ENCODE measurements around the gene SURF1. TPM values are rescaled to one million over a fixed set of nuclear protein-coding genes. Genes with fewer than 3 reads are reported as not detected.

SURF1 gene
- total and polyA plus RNA-seq, 4 donors: 29.2 to 85.4 (median 60.4) TPM

DNA sequence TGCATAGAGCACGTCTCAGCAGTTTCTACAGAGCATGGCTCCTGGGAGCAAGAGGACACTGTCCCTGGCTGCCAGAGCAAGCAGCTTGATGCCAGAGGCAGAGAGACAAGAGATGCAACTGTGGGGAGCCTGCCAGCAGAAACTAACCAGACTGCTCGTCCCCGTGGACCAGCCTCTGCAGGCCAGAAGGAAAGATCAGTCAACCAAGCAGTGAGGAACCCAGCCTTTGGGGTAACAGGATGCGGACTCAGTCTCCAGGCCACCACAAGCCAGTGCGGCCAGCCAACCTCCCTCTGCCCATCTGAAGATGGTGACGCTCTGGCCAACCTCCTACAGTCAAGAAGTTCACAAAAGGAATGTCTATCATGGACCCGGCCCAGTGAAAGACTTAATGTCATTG, 15.9 kb upstream of the SURF1 start:
- WGBS, 2 donors: 53 to 56% methylated on average over 7 of the region's 7 CpGs
- Histone ChIP-seq H3K27ac (ENCODE audit: low read depth in 1 of 2, low read length in 2 of 2) (no peak overlapping the region), H3K27me3 (ENCODE audit: control insufficient read depth in 1 of 2, insufficient read depth in 2 of 2, low read length in 1 of 2) (no peaks in the 10 kb centered on the region), H3K4me1 (ENCODE audit: control insufficient read depth in 1 of 2, insufficient read depth in 2 of 2, low read length in 2 of 2) (no peaks in the 10 kb centered on the region), H3K9me3 (ENCODE audit: control insufficient read depth, low read length) (no peaks in the 10 kb centered on the region), H3K4me3 (ENCODE audit: low read length in 2 of 2) (no peak overlapping the region), H3K36me3 (ENCODE audit: control insufficient read depth in 1 of 2, insufficient read depth in 2 of 2, low read length in 1 of 2) (no peaks in the 10 kb centered on the region)
- DNase-seq (no peak), ATAC-seq (ENCODE audit: low FRiP score) (no peak)
- intact Hi-C loops (cut with DNase I): no loop called here

DNA sequence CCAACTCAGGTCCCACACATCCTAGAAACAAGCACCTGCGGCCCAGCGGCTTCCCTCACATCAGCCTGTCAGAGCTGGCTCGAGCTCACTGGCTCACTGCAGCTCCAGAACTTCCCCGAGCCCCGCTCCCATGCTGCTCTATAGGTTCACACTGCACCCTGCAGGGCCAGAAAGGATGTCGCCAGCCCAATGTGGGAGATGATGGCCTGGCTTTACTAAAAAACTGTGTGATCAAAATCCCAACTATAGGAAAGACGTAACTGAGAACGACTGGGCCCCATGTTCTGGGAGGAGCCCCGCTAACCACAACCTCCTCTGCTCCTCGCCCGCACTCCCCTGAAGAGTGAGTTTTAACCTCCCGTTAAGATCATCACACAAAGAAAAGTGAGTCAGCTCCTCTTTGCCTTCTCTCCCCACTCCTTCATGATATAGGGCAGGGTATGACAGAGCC, 15.0 kb upstream of the SURF1 start:
- Histone ChIP-seq H3K4me3 (ENCODE audit: low read length in 2 of 2) (no peak overlapping the region), H3K4me1 (ENCODE audit: control insufficient read depth in 1 of 2, insufficient read depth in 2 of 2, low read length in 2 of 2) (no peaks in the 10 kb centered on the region), H3K36me3 (ENCODE audit: control insufficient read depth in 1 of 2, insufficient read depth in 2 of 2, low read length in 1 of 2) (no peaks in the 10 kb centered on the region), H3K27me3 (ENCODE audit: control insufficient read depth in 1 of 2, insufficient read depth in 2 of 2, low read length in 1 of 2) (no peaks in the 10 kb centered on the region), H3K27ac (ENCODE audit: low read depth in 1 of 2, low read length in 2 of 2) (no peak overlapping the region), H3K9me3 (ENCODE audit: control insufficient read depth, low read length) (no peaks in the 10 kb centered on the region)
- ATAC-seq (ENCODE audit: low FRiP score) (no peak), DNase-seq (no peak)
- intact Hi-C loops (cut with DNase I): no loop called here
- WGBS, 2 donors: 63 to 66% methylated on average over 12 of the region's 12 CpGs

DNA sequence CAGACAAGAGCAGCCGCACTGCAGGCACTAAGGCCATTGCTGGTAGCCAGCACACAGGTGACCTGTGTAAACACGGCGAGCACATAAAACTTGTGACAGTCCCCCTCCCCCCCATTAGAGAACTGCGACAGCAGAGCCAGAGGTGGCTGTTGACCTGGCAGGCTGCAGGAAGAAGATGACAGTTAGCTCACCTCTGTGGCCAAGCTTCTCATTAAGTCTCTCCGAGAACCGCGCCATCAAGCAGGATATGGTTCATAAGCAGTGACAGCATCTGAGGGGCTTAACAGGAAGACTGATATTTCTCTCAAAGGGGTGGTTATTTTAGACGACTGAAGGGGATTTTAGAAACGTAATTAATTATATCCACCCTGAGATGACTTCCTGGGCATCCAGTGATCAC, 14.4 kb upstream of the SURF1 start:
- Histone ChIP-seq H3K27me3 (ENCODE audit: control insufficient read depth in 1 of 2, insufficient read depth in 2 of 2, low read length in 1 of 2) (no peaks in the 10 kb centered on the region), H3K9me3 (ENCODE audit: control insufficient read depth, low read length) (no peaks in the 10 kb centered on the region), H3K4me1 (ENCODE audit: control insufficient read depth in 1 of 2, insufficient read depth in 2 of 2, low read length in 2 of 2) (no peaks in the 10 kb centered on the region), H3K4me3 (ENCODE audit: low read length in 2 of 2) (no peak overlapping the region), H3K27ac (ENCODE audit: low read depth in 1 of 2, low read length in 2 of 2) (no peak overlapping the region), H3K36me3 (ENCODE audit: control insufficient read depth in 1 of 2, insufficient read depth in 2 of 2, low read length in 1 of 2) (peaks cover 0 to 1% of the 10 kb centered on the region in 2 donors)
- 61 to 70% methylated on average over 9 of the region's 9 CpGs for WGBS, 2 donors
- DNase-seq (no peak), ATAC-seq (ENCODE audit: low FRiP score) (no peak)
- intact Hi-C loops (cut with DNase I): no loop called here

DNA sequence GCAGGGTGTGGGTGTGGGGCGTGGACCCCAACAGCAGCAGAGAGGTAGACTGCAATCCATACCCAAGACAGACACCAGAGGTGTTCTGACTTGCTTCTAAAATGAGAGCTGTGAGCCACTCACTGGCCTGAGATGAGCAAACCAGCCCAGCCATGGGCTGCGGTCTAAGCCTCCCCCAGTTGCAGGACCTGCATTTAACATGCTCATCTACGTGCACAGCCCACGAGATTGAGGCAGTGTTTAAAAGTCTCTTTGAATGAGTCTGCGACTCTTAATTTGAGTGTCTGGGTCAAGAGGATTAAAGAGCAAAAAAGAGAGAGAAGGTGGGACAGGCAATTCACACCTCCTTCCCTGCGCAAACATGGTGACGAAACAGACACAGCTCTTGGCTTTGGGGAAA, 13.6 kb upstream of the SURF1 start:
- DNase-seq: no peak
- H3K27me3 ChIP-seq (ENCODE audit: control insufficient read depth in 1 of 2, insufficient read depth in 2 of 2, low read length in 1 of 2): no peaks in the 10 kb centered on the region
- no peaks in the 10 kb centered on the region for H3K4me1 ChIP-seq (ENCODE audit: control insufficient read depth in 1 of 2, insufficient read depth in 2 of 2, low read length in 2 of 2)
- peaks cover 0 to 3% of the 10 kb centered on the region in 2 donors for H3K36me3 ChIP-seq (ENCODE audit: control insufficient read depth in 1 of 2, insufficient read depth in 2 of 2, low read length in 1 of 2)
- no peaks in the 10 kb centered on the region for H3K9me3 ChIP-seq (ENCODE audit: control insufficient read depth, low read length)
- intact Hi-C loops (cut with DNase I): no loop called here
- WGBS, 2 donors: 71 to 77% methylated on average over 7 of the region's 7 CpGs
- no peak for ATAC-seq (ENCODE audit: low FRiP score)
- H3K4me3 ChIP-seq (ENCODE audit: low read length in 2 of 2): no peak overlapping the region
- H3K27ac ChIP-seq (ENCODE audit: low read depth in 1 of 2, low read length in 2 of 2): no peak overlapping the region

DNA sequence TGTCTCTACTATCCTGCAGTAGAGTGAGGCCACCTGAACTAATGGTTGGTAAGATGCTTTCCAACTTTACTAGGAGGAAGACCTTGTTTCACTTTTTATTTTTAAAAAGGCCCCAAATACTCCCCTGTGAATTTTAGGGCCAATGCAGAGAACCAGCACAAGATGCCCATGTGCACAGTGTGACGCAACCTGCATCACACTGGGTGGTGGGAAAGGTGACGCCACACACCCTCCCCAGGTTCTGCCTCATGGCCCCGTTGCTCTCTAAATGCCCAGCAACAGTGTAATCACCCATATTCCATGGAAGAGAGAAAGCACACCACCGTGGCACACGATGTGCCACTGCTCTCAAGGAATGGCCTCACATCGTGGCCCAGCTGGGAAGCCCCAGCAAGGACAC, 13.1 kb upstream of the SURF1 start:
- Histone ChIP-seq H3K27me3 (ENCODE audit: control insufficient read depth in 1 of 2, insufficient read depth in 2 of 2, low read length in 1 of 2) (no peaks in the 10 kb centered on the region), H3K4me3 (ENCODE audit: low read length in 2 of 2) (no peak overlapping the region), H3K4me1 (ENCODE audit: control insufficient read depth in 1 of 2, insufficient read depth in 2 of 2, low read length in 2 of 2) (no peaks in the 10 kb centered on the region), H3K27ac (ENCODE audit: low read depth in 1 of 2, low read length in 2 of 2) (no peak overlapping the region), H3K36me3 (ENCODE audit: control insufficient read depth in 1 of 2, insufficient read depth in 2 of 2, low read length in 1 of 2) (peaks cover 0 to 5% of the 10 kb centered on the region in 2 donors), H3K9me3 (ENCODE audit: control insufficient read depth, low read length) (no peaks in the 10 kb centered on the region)
- intact Hi-C loops (cut with DNase I): no loop called here
- no peak for DNase-seq
- 71 to 72% methylated on average over 6 of the region's 6 CpGs for WGBS, 2 donors
- ATAC-seq (ENCODE audit: low FRiP score): no peak

DNA sequence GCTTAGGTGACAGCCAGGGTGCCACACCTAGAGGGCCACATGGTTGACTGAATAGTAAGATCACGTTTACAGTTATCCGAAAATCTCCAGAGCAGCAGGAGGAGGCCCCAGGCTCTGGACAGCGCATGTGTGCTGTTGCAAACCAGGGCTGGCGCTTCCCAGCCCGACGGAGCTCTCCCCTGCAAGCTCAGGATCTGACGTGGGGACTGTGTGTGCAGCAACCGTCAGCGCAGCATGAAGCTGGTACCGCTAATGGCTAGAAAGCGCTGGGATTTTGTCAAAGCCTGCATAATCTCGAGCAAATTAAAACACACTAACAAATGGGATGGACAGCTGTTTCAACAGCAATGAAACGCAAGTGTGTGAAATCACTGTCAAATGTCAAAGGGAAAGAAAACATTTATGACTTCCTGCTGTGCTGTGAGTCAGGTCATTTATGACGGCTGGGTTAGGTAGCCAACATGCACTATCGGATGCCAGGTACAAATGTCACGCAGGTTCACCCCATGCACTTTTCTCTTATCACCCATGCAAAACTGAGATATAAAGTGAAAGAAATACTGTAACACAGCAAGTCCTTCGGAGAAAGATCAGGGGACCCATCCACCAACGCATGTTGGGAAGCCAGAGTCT, 12.1 kb upstream of the SURF1 start:
- intact Hi-C loops (cut with DNase I): no loop called here
- H3K27me3 ChIP-seq (ENCODE audit: control insufficient read depth in 1 of 2, insufficient read depth in 2 of 2, low read length in 1 of 2): no peaks in the 10 kb centered on the region
- ATAC-seq (ENCODE audit: low FRiP score) (no peak), DNase-seq (no peak)
- no peaks in the 10 kb centered on the region for H3K9me3 ChIP-seq (ENCODE audit: control insufficient read depth, low read length)
- H3K36me3 ChIP-seq (ENCODE audit: control insufficient read depth in 1 of 2, insufficient read depth in 2 of 2, low read length in 1 of 2): peaks cover 0 to 7% of the 10 kb centered on the region in 2 donors
- no peak overlapping the region for H3K4me3 ChIP-seq (ENCODE audit: low read length in 2 of 2)
- WGBS, 2 donors: 49 to 53% methylated on average over 18 of the region's 18 CpGs
- H3K4me1 ChIP-seq (ENCODE audit: control insufficient read depth in 1 of 2, insufficient read depth in 2 of 2, low read length in 2 of 2): no peaks in the 10 kb centered on the region
- H3K27ac ChIP-seq (ENCODE audit: low read depth in 1 of 2, low read length in 2 of 2): no peak overlapping the region

DNA sequence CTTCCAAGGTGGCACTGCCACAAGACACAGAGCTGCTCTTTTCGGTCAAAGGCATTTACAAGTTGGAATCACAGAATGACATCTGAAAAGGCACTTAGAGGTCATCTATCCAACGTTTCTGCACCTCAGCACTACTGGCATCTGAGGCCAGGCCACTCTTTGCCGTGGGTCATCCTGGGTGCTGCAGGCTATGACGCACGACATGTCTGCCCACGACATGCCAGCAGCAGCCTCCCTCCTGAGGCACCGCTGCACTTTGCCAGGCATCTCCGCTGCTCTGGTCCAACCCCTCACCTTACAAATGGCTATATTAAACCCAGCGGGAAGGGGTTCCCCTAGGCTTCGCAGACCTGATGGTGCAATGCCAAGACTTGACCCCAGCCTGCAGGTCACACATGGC, 11.5 kb upstream of the SURF1 start:
- DNase-seq (no peak), ATAC-seq (ENCODE audit: low FRiP score) (no peak)
- H3K36me3 ChIP-seq (ENCODE audit: control insufficient read depth in 1 of 2, insufficient read depth in 2 of 2, low read length in 1 of 2): peaks cover 0 to 10% of the 10 kb centered on the region in 2 donors
- no peaks in the 10 kb centered on the region for H3K4me1 ChIP-seq (ENCODE audit: control insufficient read depth in 1 of 2, insufficient read depth in 2 of 2, low read length in 2 of 2)
- H3K4me3 ChIP-seq (ENCODE audit: low read length in 2 of 2): no peak overlapping the region
- no peak overlapping the region for H3K27ac ChIP-seq (ENCODE audit: low read depth in 1 of 2, low read length in 2 of 2)
- no peaks in the 10 kb centered on the region for H3K9me3 ChIP-seq (ENCODE audit: control insufficient read depth, low read length)
- WGBS, 2 donors: 75 to 76% methylated on average over 10 of the region's 10 CpGs
- intact Hi-C loops (cut with DNase I): no loop called here
- no peaks in the 10 kb centered on the region for H3K27me3 ChIP-seq (ENCODE audit: control insufficient read depth in 1 of 2, insufficient read depth in 2 of 2, low read length in 1 of 2)

DNA sequence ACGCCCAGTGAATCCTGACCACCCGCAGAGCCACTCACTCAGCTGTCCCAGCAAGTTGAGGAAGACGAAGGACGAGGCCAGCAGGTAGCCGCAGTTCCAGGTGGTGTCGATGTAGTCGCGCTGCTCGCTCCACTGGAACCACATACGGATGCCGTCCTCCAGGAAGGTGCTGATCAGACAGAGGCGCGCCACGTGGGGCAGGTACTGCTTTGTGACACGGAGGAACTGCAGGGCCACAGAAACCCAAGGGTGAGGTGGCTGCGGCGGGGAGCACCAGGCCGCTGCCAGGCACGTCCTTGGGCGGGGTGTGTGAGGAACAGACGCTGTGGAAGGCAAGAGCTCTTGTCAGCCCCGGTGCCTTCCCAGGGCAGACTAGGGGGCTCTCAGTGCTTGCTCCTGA, 10.9 kb upstream of the SURF1 start:
- Histone ChIP-seq H3K4me3 (ENCODE audit: low read length in 2 of 2) (no peak overlapping the region), H3K27me3 (ENCODE audit: control insufficient read depth in 1 of 2, insufficient read depth in 2 of 2, low read length in 1 of 2) (no peaks in the 10 kb centered on the region), H3K9me3 (ENCODE audit: control insufficient read depth, low read length) (no peaks in the 10 kb centered on the region), H3K36me3 (ENCODE audit: control insufficient read depth in 1 of 2, insufficient read depth in 2 of 2, low read length in 1 of 2) (peaks cover 0 to 10% of the 10 kb centered on the region in 2 donors), H3K27ac (ENCODE audit: low read depth in 1 of 2, low read length in 2 of 2) (no peak overlapping the region), H3K4me1 (ENCODE audit: control insufficient read depth in 1 of 2, insufficient read depth in 2 of 2, low read length in 2 of 2) (no peaks in the 10 kb centered on the region)
- WGBS, 2 donors: 87 to 89% methylated on average over 22 of the region's 22 CpGs
- ATAC-seq (ENCODE audit: low FRiP score): no peak
- intact Hi-C loops (cut with DNase I): no loop called here
- no peak for DNase-seq

DNA sequence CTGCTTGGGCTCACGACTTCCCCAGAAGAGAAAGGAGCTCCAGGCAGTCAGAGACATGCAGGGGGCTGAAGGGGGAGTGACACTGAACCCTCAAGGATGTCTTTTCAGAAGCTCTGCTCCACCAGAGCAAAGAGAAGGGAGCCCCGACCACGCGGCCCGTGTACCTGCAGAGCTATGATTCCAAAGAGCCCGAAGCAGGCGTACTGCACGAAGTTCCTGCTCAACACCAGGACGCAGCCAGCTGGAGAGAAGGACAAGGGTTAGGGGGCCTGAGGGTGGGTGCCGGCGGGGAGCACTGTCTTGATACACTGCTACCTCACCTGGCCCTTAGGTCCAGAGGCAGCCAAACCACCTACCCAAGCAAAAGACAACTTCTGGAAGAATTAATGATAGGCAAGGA, 10.1 kb upstream of the SURF1 start:
- intact Hi-C loops (cut with DNase I): no loop called here
- WGBS, 2 donors: 86 to 88% methylated on average over 11 of the region's 11 CpGs
- no peak for DNase-seq
- Histone ChIP-seq H3K36me3 (ENCODE audit: control insufficient read depth in 1 of 2, insufficient read depth in 2 of 2, low read length in 1 of 2) (peaks cover 0 to 10% of the 10 kb centered on the region in 2 donors), H3K4me1 (ENCODE audit: control insufficient read depth in 1 of 2, insufficient read depth in 2 of 2, low read length in 2 of 2) (no peaks in the 10 kb centered on the region), H3K27ac (ENCODE audit: low read depth in 1 of 2, low read length in 2 of 2) (no peak overlapping the region), H3K9me3 (ENCODE audit: control insufficient read depth, low read length) (no peaks in the 10 kb centered on the region), H3K4me3 (ENCODE audit: low read length in 2 of 2) (no peak overlapping the region), H3K27me3 (ENCODE audit: control insufficient read depth in 1 of 2, insufficient read depth in 2 of 2, low read length in 1 of 2) (no peaks in the 10 kb centered on the region)
- no peak for ATAC-seq (ENCODE audit: low FRiP score)

Data from aorta (tissue), 5 donors.